ENCODE measurements around the gene GABBR2. TPM values are rescaled to one million over a fixed set of nuclear protein-coding genes. Genes with fewer than 3 reads are reported as not detected.

The GABBR2 gene
- polyA plus RNA-seq, 1 donor = 0.63 TPM

DNA sequence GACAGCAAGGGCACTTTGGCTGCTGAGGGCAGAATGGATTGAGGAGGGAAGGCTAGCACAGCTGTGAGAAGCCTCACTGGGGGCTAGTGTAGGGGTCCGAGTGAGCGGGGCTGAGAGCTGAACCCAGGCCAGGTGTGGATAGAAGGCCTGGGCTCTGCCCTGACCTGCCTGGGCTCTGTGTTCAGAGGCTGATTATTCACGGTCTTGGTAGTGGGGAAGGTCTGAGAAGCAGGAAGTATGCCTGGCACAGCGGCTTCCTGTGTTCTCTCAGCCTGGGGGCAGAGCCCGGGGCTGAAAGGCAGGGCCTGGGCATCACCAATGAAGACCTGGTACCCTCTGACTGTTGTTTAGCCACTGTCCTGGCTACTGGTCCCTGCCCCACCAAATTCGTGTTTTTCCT is 316.9 kb downstream of the GABBR2 start:
- DNase-seq = no peak

DNA sequence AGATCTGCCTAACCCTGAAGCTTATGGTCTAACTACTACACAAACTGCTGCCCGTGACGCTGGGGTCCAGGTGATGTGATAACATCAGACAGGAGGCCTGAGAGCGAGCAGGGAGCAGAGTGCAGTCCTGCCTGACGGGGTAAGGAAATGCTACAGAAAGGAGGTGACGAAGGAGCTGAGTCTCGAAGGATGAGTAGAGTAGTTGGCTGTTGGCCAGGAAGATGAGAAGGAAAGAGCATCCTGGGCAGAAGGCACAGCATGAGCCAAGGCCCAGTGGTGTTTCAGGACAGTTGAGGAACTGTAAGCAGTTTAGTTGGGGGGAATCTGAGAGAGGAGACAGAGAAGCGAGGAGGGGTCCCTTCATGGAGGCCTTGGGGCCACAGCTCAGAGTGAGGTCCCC is 317.3 kb downstream of the GABBR2 start:
- DNase-seq = no peak

DNA sequence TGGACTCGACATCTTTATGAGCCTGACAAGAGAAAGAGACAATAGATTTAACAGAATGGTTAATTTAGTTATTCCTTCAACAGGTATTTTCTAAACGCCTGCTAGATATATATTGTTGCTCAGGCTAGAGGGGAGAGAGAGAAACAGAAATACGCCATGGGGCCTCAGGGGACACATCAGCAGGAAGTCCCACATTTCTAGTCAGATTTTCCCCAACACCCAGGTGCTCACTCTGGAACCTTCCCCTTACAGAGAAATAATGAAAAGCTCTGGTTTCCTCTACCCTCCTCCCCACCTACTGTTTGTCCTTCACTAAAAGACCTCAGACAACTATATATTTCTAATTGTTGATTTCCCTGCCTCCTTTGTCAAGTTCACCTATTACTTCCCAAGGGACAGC is 323.0 kb downstream of the GABBR2 start:
- no peak for DNase-seq

DNA sequence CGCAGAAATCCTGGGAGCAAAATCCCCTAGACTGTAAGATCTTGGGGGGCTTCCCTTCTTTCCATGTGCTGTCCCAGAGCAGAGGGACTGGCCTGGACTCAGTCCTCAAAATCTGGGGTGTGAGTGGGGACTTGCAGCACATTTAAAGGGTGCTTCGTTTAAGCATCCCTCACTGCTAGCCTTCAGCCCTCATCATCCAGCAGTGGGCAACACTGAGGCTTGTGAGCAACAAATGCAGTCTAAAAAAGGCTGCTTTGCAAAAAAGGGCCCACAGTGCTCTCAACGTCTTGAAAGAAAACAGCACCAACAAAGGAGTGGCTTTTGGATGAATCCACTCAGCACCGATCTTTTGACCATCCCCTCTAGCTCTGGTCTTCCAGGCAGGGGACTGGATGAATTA is 325.0 kb downstream of the GABBR2 start:
- no peak for DNase-seq

DNA sequence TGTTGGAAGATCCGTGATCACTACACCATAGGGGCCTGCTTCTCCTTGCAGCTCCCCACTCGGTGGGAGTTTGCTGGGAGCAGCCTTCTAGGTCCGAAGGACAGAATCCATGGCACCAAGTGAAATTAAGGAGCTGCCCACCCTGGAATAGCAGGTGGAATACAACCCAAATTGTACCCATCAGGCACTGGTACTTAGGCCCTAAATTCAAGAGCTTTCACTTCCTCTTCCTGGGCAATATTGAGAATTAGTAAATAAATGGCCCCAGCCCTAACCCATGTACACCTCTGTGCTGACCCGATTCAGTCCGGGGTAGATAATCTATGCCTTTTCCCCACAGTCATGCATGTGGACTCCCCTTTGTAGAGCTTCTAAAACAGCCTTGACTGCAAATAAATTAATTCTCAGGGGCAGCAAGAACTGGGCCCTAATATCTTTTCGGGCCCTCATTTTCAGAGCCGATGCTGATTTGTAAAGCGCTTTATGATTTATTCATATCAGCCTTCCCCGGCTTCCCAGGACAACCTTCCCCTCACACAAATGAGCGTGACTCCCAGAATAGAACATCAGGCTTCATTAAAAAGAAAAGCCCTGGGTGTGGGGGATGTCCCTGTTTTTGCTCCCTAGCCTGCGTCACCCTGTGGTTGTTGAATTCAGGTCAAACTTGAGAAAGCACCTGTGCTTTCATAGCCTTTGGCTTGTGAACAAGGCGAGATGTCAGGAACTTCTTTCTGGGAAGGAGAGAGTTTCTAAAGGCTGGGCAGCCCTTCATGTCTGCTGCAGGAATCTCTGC is 327.2 kb downstream of the GABBR2 start:
- DNase-seq = no peak

DNA sequence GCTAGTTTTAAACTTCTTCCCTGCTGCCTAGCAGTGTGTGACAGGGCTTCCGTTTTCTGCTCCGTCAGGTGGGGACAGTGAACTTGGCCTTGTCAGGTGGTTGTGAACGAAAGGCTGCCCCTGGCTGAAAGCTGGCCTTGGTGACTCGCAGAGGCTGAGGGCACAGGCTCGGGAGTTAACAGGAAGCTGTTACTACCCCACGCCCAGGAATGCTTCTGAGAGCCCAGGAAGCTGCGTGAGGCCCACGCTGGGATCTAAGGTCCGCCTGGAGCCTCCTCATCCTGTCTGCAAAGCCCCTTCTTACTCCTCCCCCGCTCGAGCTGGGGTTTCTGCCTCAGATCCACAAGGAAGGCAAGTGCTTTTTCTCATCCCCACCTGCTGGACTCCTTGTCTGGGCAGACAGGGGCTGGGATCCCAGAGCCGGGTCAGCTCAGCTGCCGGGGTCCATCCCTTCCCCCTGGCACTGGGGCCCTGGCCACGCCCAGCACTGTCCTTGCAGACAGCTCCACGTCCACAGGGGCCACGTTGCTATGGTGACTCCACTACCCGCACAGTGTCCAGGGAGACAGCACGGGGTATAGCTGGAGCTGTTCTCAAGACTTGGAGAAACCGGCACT is 328.6 kb downstream of the GABBR2 start:
- peak; percentile 11 for DNase-seq

DNA sequence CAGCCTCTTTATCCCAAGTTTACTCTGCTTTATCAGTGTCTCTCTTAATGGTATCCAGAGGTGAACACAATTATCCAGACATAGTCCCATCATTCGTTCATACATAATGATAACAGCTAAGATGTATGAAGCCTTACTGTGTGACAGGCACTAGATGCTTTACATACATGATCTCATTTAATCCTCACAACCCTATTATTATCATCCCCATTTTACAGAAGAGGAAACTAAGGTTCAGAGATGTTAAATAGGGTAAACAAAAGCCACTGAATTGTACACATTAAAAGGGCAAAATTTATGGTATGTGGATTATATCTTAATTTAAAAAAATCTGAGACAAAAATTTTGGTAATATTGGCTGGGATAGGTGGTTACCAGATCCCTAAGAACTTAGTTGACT is 329.2 kb downstream of the GABBR2 start:
- no peak for DNase-seq

DNA sequence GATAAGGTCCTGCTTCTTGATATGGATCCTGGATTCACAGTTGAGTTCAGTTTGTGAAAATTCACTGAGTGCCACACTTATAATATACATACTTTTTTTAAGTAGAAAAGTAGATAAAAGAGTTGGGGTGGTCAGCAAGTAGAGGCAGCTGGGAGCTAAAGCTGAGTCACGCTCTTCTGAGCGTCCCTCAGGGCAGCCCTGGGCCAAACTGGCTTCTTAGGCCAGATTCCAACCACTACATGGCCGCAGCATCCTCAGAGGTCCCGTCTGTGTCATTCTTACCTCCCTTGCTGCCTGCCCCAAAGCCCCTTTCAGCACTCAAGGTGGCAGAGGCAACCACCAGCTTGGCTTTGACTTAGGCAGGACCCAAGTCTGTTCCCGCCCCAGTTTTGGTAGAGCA is 329.9 kb downstream of the GABBR2 start:
- DNase-seq = no peak

DNA sequence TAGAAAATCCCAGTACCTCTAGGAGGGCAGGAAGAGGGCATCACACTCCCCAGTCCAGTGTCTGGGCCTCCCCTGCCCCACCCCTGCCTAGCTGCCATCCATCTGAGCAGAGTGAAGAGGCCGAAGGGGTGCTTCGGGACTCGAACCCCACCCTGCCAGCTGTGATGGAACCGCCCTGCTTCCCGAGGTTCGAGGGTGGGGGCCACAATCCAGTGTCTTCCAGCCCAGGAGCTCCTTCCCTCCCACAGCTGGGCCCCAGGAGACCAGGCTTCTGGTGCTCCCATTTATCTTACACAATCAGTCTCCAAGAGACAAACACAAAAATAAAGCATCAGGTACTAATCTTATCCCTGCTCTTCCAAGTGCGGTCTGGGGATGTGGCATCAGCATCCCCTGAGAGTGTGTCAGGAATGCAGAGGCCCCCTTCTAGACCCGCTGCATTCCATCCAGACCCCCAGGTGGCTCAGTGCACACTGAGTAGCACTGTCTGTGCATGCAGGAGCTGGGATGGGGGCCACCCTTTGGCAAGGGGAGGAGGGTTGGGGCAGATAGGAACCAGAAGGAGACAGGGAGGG is 330.4 kb downstream of the GABBR2 start:
- no peak for DNase-seq

DNA sequence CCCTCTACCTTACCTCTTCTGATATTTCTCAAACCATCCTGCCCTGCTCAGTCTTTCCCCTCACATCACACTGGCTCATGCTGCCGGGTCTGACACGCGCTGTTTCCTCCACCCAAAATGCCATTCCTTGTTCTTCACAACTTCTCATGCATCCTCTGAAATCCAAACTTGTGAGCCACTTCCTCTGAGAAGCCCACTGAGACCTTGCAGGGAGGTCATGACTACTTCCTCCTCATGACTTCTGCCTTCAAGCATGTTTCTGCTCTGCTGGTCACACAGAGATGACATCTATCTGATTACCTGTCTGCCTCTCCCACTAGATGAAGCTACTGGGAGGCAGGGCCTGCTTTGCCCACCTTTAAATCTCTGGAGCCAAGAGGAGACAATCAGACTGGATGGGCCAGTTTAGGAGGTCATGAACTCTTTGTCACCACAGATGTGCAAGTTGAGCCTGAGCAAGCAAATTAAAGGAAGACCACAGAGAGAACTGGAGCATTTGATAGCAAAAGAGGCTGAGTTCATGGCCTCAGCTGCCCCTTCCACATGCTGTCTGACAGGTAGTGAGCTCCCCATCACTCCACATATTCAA is 333.5 kb downstream of the GABBR2 start:
- no peak for DNase-seq

DNA sequence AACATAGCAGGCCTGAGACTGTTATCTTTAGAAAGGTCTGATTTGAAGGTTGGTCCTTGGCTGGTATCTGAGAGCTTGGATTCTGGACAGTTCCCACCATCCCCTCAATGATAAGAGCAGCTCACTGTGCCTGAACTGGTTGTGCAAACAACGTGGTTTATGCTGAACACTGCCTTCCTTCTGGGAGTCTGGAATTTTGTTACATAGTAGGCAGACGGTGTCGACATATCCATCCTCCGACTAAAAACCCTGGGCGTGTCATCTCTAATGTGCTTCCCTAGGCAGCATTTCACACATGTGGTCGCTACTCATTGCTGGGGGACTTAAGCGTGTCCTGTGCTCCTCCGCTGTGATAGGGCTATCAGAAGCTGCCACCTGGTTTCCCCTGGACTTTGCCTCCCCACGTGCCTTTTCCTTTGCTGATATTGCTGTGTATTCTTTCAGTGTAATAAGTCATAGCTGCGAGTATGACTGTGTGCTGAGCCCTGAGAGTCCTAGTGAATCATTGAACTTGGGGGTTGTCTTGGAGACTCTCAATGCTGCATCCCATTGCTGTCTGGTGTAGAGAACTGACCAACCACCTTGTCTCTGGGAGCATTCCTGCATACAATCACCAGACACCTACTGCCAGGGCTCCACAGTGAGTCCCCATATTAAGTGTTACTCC is 334.2 kb downstream of the GABBR2 start:
- no peak for DNase-seq

DNA sequence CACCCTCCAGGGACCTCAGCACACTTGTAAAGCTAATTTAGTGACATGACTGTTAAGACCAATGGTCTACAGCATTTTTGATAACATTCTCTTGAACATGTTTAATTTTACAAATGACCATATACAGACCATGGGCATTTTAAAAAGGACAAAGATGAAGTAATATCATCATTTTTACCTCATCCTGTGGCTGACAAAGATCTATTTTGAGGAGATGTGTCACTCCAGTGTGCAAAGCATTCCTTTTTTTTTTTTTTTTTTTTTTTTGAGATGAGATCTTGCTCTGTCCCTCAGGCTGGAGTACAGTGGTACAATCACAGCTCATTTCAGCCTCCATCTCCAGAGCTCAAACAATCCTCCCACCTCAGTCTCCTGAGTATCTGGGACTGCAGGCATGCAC is 335.1 kb downstream of the GABBR2 start:
- no peak for DNase-seq

DNA sequence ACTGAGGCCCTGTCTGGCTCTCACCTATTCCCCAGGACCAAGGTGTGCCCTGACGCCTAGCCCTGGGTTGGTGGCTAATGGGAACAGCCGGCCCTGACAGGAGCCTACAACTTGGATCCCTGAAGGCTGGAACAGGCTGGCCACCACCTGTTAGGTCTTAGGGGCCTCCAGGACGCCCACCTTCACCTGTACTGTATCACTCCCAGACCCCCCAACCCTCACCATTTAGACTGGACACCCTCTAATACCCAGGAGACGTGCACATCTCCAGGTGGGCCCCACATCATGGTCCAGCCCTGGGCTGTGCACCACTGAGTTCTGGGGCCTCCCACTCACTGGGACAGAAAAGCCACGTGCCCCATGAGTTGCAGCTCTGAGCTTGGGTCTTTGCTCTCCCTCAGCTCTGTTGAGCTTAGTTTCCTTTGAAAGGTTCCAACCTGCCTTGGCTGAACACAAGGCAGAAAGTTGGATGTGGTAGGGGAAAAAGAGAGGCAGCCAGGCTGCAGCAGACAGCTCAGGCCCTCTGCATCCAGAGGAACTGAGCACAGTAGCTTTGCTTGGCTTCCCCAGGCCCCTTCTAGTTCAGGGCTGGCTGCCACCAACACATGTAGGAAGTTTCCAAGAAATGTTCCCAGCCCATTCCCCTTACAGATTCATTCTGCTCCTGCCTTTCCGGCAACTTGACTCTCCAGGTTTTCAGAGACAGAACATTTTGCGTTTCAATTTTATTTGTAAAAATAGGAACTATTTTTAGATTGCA is 336.5 kb downstream of the GABBR2 start:
- DNase-seq = peak; percentile 84

DNA sequence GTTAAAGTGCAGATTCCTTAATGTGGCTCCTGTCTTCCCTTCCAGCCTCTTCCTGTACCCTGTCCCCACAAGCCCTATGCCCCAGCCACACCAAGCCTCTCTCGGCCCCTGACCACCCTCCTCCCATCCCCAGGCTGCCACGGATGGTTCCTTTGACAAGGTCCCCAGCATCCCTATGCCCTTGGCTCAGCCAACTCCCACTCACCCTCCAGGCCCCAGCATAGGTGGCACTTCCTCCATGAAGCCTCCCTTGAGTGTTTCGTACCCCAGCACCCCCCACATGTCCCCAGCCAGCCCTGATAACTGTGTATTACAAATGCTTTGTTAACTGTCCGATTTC is 337.8 kb downstream of the GABBR2 start:
- DNase-seq = no peak

DNA sequence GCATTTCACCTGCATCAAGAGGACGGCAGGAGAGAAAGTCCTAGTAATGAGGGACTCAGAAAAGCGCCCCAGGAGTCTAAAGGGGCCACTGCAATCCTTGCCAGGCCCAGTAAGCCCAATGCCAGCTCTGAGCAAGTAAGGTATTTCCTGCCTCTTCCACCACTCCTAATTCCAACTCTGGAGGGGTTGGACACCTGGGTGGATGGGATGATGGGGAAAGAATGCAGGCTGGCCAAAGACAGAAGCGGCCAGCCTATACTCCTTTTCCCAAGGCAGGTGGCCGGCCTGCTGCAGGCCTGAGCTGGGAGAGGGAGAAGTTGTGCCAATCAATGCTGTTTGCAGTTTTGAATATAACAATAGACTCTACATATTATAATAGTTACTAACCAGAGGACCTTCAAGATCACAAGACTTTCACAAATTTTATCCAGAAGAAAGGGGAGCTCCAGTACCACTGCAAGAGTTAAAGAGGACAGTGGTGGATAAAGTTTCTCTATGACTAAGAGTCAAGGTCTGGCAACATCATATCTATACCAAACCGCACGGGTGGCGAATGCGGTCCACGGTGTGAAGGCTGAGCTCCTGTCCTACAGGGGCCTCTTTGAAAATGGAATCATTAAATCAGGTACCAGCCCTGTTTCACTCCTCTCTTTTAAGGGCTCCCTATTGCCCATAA is 338.3 kb downstream of the GABBR2 start:
- DNase-seq = no peak

DNA sequence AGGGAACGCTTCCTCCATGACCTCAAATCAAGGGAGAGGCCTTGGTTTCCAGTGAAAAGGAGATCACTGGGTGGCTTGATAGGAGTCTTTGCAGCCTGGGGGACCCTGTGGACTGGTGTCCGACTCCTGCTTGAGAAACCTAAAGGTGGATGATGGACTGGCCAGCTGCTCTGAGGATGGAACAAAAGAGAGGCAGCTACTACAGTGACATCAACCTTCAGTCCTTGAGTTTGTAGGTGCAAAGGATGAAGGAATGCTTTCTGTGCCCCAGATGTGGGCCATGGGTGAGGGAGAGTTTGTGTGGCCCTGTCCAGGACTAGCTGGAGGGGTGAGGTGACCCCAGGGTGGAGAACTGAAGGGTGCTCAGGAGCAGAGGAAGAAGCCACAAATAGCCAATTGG is 338.8 kb downstream of the GABBR2 start:
- DNase-seq = no peak

DNA sequence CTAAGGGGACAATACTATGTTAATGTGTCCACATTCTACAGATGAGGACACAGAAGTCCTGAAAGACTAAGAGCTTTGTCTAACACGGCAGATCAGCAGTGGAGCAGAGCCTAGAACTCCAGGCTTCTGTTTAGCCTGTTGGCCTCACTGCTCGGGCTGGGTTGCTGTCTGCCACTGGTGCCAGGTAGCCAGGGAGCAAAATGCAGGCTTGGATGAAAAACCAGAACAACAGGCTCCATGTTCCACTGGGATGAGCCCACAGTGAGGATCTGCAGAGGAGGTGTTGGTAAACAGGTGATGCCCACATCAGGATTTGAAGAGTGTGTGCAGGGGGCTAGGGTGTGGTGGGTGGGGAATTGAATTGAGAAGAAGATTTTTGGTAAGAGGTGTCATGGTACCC is 339.3 kb downstream of the GABBR2 start:
- DNase-seq = no peak

DNA sequence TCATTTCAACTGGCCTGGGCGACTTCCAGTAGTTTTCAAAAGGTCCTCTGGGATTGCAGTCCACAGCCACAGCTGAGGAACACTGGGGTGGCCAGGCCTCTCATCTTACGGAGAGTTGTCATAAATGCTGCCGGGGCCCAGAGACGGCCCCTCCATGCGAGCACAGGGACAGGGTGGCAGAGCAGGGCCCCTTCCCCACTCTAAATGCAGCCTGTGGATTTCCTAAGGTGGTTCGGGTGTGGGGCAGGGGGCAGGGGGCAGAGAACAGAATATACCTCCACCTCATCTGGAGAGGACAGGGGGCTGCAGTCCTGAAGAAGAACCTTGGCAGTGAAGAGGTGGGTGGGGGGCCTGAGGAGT is 339.7 kb downstream of the GABBR2 start:
- no peak for DNase-seq

DNA sequence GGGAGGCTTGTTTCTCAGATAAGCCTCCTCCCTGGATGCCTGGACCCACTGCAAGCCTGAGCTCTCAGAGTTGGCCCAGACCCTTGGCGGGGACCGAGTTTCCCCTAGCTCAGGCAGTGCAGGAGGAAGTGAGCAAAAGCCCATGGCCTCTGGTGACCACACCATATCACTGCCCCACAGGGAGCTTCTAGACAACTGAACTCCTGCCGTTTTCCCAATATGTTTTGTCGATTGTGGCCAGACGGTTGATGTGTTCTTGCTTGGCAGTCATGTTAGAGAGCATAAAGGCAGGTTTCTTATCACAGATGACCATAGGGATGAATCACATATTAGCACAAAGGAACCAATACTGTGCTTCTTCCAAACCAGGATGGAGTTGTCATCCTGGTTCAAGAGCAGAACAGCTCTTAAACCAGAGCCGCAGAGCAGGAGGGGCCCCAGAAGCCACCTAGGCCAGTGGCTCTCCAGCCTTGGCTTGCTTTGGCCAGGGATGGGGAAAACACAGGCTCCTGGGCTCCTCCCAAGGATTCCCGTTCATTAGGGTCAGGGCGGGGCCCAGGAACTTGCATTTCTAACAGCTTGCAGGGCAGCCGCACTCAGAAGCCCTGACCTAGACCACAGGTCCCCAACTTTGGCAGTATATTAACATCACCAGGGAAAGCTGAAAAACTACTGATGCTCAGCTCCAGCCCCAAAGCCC is 340.2 kb downstream of the GABBR2 start:
- no peak for DNase-seq

DNA sequence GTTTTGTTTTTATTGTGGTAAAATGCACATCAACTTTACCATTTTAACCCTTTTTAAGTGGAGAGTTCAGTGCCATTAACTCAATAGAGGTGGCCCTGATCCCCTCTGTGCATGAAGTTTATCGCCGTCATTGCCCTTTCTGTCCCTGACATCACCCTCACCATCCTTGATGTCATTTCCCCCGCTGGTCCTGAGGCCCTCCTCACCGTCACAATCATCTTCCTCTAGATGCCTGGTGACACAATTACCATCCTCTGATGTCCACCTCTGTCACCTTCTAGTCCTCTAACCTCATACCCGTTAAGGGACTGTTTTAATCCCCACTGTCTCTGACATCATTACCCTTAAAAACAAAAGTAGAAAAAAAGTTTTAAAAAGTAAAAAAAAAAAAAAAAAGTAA is 340.8 kb downstream of the GABBR2 start:
- DNase-seq = no peak

DNA sequence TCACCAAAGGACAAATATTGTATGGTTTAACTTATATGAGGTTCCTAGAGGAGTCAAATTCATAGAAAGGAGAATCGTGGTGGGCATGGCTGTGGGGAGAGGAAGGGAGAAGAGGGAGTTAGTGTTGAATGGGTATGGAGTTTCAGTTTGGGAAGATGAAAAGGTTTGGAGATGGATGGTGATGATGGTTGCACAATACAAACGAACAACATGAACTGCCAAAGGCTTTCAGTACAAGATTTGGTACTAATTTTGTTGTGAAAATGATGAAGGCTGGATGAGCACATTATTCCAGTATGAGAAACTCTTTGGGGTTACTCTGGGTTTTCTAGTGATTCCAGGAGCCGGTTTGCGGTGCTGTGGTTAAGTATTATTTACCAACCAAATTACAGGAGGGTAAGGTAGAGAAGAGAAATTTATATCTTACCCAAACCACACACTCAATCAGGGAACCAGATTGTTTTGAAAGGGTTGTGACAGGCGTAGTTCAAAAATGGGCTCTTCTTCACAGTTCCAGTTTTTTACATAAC is 341.3 kb downstream of the GABBR2 start:
- no peak for DNase-seq
